Measurements from ENCODE around the gene U2AF1L4. TPM values are rescaled to one million over a fixed set of nuclear protein-coding genes. Genes with fewer than 3 reads are reported as not detected.

The U2AF1L4 gene
- total RNA-seq, 1 experiment from 2014 or later = 24.6 TPM

- ChIA-PET POLR2A (interaction anchor here (0.6 kb wide), 1 partner anchor 18 kb away, joined by 3 read pairs; no protein-coding TSS in a partner anchor), CTCF (interaction anchor here (0.6 to 1.9 kb wide), 2 partner anchors 12 to 20 kb away, joined by 5 to 6 read pairs; no protein-coding TSS in a partner anchor)
- Histone ChIP-seq H3K9me3 (no peaks in the 10 kb centered on the region), H3K27me3 (replicated peaks; ENCODE audit: control insufficient read depth, insufficient read depth, low read length) (no peaks in the 10 kb centered on the region), H3K4me1 (peaks cover 8% of the 10 kb centered on the region), H3K36me3 (ENCODE audit: control insufficient read depth, insufficient read depth, low read length) (no peaks in the 10 kb centered on the region), H3K4me3 (ENCODE audit: low read depth, low read length) (peak overlapping the region; percentile 91; the same call in 1 of the 2 replicates)
- no peak for DNase-seq
- Mint-ChIP-seq H3K27me3 (ENCODE audit: insufficient read depth, unreplicated experiment) (peaks cover 3% of the 10 kb centered on the region), H3K36me3 (ENCODE audit: insufficient read depth, unreplicated experiment) (peaks cover 11% of the 10 kb centered on the region), H3K4me1 (ENCODE audit: low read depth, unreplicated experiment) (peaks cover 16% of the 10 kb centered on the region), H3K4me3 (ENCODE audit: unreplicated experiment) (peak overlapping the region; percentile 81), H3K9me3 (ENCODE audit: unreplicated experiment) (no peaks in the 10 kb centered on the region), H3K27ac (ENCODE audit: unreplicated experiment) (peak overlapping the region; percentile 53)
- no TSS peak for BruUV-seq (replicated peaks)
- TF ChIP-seq CTCF (IDR thresholded peaks at IDR 0.05; ENCODE audit: insufficient read depth in 1 of 2, low read depth in 1 of 2, low read length in 1 of 2, severe bottlenecking in 1 of 2, unreplicated experiment in 1 of 2) = peak in 1 of 2 experiments; percentile 32
- intact Hi-C loops (cut with micrococcal nuclease; ENCODE audit: unreplicated experiment) = loop anchor here (5.0 kb wide), 1 partner anchor 67 kb away; the partner anchor contains the start of gene COX6B1
Observed at GRCh38 chr19:35714601-35715354, 30.4 kb downstream of the U2AF1L4 start.

GRCh38 chr19:35713904-35714495, 31.2 kb downstream of the U2AF1L4 start:
- H3K27ac Mint-ChIP-seq (ENCODE audit: unreplicated experiment) = peak overlapping the region; percentile 53
- intact Hi-C loops (cut with micrococcal nuclease; ENCODE audit: unreplicated experiment) = no loop called here

More at GRCh38 chr19:35713904-35714495, 31.2 kb downstream of the U2AF1L4 start:
- Histone ChIP-seq H3K4me1 (peaks cover 8% of the 10 kb centered on the region), H3K4me3 (ENCODE audit: low read depth, low read length) (no peak overlapping the region), H3K36me3 (ENCODE audit: control insufficient read depth, insufficient read depth, low read length) (no peaks in the 10 kb centered on the region), H3K9me3 (no peaks in the 10 kb centered on the region), H3K27me3 (replicated peaks; ENCODE audit: control insufficient read depth, insufficient read depth, low read length) (no peaks in the 10 kb centered on the region)
- peaks cover 3% of the 10 kb centered on the region for H3K27me3 Mint-ChIP-seq (ENCODE audit: insufficient read depth, unreplicated experiment)
- no peaks in the 10 kb centered on the region for H3K9me3 Mint-ChIP-seq (ENCODE audit: unreplicated experiment)
- ChIA-PET CTCF (interaction anchor here (1.9 kb wide), 1 partner anchor 19 kb away, joined by 6 read pairs; no protein-coding TSS in a partner anchor), POLR2A (no interaction called here)
- peaks cover 8% of the 10 kb centered on the region for H3K36me3 Mint-ChIP-seq (ENCODE audit: insufficient read depth, unreplicated experiment)
- no peak overlapping the region for H3K4me3 Mint-ChIP-seq (ENCODE audit: unreplicated experiment)
- peaks cover 9% of the 10 kb centered on the region for H3K4me1 Mint-ChIP-seq (ENCODE audit: low read depth, unreplicated experiment)
- BruUV-seq (replicated peaks) = no TSS peak
- no peak for DNase-seq
- no peak for TF ChIP-seq CTCF (IDR thresholded peaks at IDR 0.05; ENCODE audit: insufficient read depth in 1 of 2, low read depth in 1 of 2, low read length in 1 of 2, severe bottlenecking in 1 of 2, unreplicated experiment in 1 of 2)

All from Caco-2 (cell line).